PFSK-1 (cell line): ENCODE data around the gene WDR49.

Experiments
- FOXP2 ChIP-seq: optimal IDR thresholded peaks from 2 replicates; pipeline ENCODE3; 2011; ENCODE audit warnings: borderline replicate concordance, control low read depth, inconsistent platforms; ENCODE audit not compliant: insufficient read depth; ENCODE audit errors: extremely low read length, extremely low read depth
- POLR2AphosphoS5 ChIP-seq: IDR thresholded peaks from 2 replicates; pipeline ENCODE4 v1.6.1; 2012; ENCODE audit warnings: low read depth, mild to moderate bottlenecking, control low read depth, low read length, moderate library complexity
- SIN3A ChIP-seq: IDR thresholded peaks from 2 replicates; pipeline ENCODE4 v1.6.1; 2012; ENCODE audit warnings: mild to moderate bottlenecking, low read length, moderate library complexity, borderline replicate concordance; ENCODE audit not compliant: insufficient read depth
- TAF1 ChIP-seq: IDR thresholded peaks from 2 replicates; pipeline ENCODE4 v1.6.1; 2012; ENCODE audit warnings: low read length, control low read depth, borderline replicate concordance; ENCODE audit not compliant: insufficient read depth
- TF ChIP-seq, protein P1 (sequence below), 2 experiments: IDR thresholded peaks; 2 replicates each; pipeline versions ENCODE4 v1.6.1 to v1.8.0; 2011 to 2012; ENCODE audit warnings: low read depth in 2 of 2, low read length in 2 of 2, control low read depth in 1 of 2, inconsistent platforms in 1 of 2, mild to moderate bottlenecking in 1 of 2, moderate library complexity in 1 of 2; ENCODE audit not compliant: insufficient read depth in 1 of 2

Gene WDR49

DNA sequence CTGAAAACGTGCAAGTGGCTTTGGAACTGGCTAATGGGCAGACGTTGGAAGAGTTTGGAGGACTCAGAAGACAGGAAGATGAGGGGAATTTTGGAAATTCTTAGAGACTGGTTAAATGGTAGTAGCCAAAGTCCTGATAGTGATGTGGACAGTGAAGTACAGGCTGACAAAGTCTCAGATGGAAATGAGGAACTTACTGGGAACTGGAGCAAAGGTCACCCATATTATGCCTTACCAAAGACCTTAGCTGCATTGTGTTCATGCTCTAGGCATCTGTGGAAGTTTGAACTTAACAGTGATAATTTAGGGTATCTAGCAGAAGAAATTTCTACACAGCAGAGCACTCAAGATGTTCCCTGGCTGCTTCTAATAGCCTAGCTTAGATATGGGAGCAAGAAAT, 151.3 kb downstream of the WDR49 start:
- no peak for TF ChIP-seq FOXP2
- TF ChIP-seq, protein P1, sequence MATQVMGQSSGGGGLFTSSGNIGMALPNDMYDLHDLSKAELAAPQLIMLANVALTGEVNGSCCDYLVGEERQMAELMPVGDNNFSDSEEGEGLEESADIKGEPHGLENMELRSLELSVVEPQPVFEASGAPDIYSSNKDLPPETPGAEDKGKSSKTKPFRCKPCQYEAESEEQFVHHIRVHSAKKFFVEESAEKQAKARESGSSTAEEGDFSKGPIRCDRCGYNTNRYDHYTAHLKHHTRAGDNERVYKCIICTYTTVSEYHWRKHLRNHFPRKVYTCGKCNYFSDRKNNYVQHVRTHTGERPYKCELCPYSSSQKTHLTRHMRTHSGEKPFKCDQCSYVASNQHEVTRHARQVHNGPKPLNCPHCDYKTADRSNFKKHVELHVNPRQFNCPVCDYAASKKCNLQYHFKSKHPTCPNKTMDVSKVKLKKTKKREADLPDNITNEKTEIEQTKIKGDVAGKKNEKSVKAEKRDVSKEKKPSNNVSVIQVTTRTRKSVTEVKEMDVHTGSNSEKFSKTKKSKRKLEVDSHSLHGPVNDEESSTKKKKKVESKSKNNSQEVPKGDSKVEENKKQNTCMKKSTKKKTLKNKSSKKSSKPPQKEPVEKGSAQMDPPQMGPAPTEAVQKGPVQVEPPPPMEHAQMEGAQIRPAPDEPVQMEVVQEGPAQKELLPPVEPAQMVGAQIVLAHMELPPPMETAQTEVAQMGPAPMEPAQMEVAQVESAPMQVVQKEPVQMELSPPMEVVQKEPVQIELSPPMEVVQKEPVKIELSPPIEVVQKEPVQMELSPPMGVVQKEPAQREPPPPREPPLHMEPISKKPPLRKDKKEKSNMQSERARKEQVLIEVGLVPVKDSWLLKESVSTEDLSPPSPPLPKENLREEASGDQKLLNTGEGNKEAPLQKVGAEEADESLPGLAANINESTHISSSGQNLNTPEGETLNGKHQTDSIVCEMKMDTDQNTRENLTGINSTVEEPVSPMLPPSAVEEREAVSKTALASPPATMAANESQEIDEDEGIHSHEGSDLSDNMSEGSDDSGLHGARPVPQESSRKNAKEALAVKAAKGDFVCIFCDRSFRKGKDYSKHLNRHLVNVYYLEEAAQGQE (IDR thresholded peaks at IDR 0.05; ENCODE audit: insufficient read depth in 1 of 2, low read depth in 2 of 2, low read length in 2 of 2) = no peak
- no peak for TF ChIP-seq POLR2AphosphoS5
- TF ChIP-seq SIN3A = no peak
- no peak for TF ChIP-seq TAF1

DNA sequence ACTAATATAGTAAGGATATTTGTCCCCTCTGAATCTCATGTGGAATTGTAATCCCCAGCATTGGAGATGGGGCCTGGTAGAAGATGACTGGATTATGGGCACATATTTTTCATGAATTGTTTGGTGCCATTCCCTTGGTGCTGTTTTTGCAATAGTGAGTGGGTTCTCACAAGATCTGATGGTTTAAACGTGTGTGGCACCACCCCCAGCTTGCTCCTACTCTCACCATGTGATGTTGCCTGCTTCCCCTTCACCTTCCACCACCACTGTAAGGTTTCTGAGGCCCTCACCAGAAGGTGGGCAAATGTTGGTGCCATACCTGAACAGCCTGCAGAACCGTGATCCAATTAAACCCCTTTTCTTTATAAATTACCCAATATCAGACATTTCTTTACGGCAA, 151.8 kb downstream of the WDR49 start:
- no peak for TF ChIP-seq FOXP2

DNA sequence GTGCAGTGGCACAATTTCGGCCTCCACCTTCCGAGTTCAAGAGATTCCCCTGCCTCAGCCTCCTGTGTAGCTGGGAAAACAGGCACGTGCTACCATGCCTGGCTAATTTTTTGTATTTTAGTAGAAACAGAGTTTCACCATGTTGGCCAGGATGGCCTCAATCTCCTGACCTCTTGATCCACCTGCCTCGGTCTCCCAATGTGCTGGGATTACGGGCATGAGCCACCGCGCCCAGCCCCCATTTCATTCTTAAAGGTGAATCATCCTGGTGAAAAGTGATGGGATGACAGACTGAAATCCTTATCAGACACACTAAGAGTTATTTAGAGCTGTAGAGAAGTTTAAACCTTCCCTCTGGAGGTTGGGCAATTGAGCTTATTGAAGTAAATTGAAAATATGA, 155.8 kb downstream of the WDR49 start:
- TF ChIP-seq FOXP2 (no peak), POLR2AphosphoS5 (no peak), SIN3A (no peak), TAF1 (no peak)
- TF ChIP-seq, protein P1 (IDR thresholded peaks at IDR 0.05; ENCODE audit: insufficient read depth in 1 of 2, low read depth in 2 of 2, low read length in 2 of 2) = no peak

DNA sequence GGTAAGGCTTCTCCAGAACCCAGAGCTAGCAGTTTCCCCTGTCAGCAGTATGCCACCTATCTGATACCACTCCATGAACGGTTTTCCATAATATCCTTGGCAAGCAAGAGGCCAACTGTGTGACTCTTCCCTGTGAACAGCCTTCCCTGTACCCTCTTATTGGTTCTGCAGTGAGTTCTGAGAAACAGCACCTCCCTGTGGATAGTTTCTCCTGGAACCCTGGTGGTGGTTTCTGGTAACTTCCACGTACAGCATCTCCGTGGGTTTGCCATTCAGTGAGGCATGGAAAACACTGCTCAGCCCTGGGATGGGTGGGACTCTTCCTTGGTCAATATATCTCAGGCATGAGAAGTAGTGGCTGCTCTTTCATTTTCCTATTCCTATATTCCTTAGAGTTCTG, 160.5 kb downstream of the WDR49 start:
- no peak for TF ChIP-seq FOXP2
- no peak for TF ChIP-seq POLR2AphosphoS5
- TF ChIP-seq SIN3A = no peak
- TF ChIP-seq, protein P1 (IDR thresholded peaks at IDR 0.05; ENCODE audit: insufficient read depth in 1 of 2, low read depth in 2 of 2, low read length in 2 of 2) = no peak
- TF ChIP-seq TAF1 = no peak

DNA sequence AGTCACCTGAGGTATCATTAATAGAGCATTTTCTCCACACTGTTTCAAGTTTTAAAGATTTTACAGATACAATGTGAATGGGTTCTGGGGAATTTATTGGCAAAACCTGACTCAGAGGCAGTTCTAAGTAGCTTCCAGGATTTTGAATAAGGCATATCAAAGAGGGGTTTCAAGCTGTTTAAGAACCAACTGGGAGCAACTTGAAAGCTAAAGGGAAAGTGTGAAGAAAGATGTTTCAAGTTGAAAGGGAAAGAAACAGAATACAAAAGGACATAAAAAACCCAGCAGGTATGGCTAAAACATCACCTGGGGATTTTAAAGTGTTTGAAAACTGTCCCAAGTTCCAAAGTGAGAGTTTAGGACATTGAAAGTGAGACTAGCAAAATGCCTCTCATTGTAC, 162.1 kb downstream of the WDR49 start:
- TF ChIP-seq SIN3A = no peak
- no peak for TF ChIP-seq POLR2AphosphoS5
- no peak for TF ChIP-seq TAF1
- no peak for TF ChIP-seq FOXP2
- TF ChIP-seq, protein P1 (IDR thresholded peaks at IDR 0.05; ENCODE audit: insufficient read depth in 1 of 2, low read depth in 2 of 2, low read length in 2 of 2) = no peak
